Hypothalamus (tissue), 51 donors: ENCODE results near the gene COPS6.

ENCODE experiments used
- DNase-seq, 51 donors: peaks; one replicate each; lab custom pipeline; 2025; lab: John Stamatoyannopoulos, UW

COPS6 gene

DNA sequence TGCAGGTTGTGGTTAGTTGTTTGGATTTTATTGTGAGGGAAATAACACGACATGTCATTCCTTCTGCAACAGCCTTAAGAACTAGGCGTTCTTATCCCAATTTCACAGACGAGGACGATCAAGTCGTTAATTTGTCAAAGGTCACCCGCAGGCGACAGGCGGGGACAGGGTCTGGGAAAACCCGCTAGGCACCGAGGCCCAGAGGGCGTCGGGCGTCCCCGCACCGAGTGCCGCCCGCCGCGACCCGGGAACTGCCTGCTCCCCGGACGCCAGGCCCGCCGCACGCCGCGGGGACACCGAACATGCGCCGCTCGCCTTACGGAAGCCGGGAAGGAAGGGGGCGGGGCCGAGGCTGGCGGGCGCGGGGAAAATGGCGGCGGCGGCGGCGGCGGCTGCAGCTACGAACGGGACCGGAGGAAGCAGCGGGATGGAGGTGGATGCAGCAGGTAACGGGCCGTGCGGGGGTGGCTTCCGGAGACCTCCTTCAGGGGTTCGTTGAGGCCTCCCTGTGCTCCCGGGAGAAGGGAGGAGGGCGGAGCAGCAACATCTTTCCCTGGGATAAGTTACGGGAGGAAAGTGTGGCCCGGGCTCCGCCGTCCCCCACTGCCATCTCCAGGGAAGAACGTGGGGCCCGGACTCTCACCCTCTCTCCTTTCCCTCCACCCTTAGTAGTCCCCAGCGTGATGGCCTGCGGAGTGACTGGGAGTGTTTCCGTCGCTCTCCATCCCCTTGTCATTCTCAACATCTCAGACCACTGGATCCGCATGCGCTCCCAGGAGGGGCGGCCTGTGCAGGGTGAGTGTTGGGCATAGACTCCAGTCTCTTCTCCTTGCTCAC lies at the start of gene COPS6:
Gene COPS6, plus strand, starts transcription at position 349 of the 837 bp plus-strand sequence. Its CDS starts 22 bp downstream, at position 371.
- DNase-seq: peak; percentile 29 to 87 (median 65)

DNA sequence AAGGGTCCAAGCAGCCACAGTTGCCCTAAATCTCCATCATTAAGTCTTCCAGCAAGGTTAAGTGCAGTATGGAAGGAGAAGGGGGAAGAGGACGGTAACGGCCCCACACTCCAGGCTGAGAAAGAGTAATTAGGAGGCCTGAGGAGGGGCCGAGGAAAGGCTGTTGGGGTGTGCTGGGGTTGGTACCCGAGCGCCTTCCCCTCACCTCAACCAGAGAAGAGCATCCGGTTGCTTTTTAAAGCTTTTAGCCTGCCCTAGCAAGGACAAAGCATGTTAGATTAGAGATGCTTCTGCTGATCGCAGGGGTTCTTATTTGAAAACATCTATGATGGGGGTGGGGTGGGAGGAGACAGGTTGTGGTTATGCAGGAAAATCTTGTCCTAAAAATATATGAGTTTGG lies 48.2 kb upstream of the COPS6 start:
- no peak for DNase-seq

DNA sequence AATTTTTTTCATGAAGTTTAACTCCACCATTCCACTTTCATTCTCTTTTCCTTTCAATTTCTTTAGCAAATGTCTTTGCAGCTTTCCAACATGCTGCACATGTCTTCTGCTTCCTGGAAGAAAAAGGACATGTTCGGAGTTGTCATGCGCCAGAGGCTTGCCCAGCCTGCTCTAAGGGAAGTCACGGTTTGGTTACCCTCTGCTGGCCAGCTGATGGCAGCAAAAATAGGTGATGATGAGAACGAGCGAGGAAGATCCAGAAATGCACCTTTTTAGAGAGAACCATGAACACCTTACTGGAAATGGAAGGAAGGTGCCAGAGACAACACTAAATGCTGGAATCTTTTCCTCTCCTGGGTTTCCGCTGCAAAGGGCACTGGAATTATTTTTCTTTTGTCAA lies 44.1 kb upstream of the COPS6 start:
- DNase-seq: peak in 8 of 51 donors; percentile 1 to 17 (median 3)

DNA sequence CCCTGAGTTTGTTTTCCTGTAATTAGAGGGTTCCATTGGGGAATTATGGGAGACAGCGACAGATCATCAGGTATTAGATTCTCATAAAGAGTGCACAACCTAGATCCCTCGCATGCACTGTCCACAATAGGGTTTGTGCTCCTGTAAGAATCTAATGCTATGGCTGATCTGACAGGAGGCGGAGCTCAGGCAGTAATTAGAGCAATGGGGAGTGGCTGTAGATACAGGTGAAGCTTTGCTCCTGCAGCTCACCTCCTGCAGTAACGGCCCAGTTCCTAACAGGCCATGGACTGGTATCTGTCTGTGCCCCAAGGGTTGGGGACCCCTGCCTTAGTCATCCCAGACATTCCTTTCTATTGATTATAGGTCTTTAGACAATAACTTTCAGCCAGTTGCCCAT lies 40.1 kb upstream of the COPS6 start:
- no peak for DNase-seq

DNA sequence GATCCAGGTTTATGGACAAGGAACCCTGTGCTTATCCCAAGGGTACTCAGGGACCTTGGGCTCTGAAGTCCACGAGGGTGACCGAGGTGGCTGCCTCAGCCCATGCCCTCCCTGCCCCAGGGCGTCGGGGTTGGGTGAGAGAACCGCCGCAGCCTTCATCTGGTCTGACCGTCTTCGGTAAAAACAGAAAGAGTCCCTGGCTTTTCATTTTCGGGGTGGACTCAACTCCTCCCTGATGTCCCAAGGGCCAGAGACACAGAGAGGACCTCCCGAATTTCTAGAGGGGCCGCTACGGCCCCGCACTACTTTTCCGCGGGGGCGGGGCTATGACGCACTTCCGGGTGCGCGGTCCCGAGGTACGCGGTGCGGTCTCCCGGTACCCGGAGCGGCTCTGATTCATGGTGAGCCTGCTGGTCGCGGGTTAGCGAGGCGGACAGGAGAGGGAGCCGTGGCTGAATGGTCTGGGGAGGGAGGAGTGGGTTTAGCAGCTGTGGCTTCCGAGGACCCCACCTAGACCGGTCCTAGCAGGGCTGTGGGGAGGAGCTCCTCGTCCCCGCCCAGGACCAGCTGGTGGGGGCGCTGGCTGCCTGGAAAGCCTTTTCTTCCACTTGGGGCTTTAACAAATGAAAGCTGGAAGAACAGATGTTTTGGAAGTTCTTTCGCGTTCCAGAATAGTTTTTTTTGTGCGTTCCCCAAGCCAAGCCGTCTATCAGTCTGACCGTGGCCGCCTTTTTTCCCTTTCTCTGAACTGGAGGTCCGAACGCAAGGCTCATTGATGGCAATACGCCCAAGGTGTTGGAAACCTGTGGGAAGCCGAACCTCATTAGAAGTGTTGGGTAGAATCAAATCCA lies 39.1 kb upstream of the COPS6 start, which contains the start of gene ZSCAN21:
Gene ZSCAN21, plus strand, starts transcription at position 334 of the 851 bp plus-strand sequence. CDS start 7,233 bp downstream, outside the sequence.
- peak; percentile 37 to 91 (median 76) for DNase-seq

DNA sequence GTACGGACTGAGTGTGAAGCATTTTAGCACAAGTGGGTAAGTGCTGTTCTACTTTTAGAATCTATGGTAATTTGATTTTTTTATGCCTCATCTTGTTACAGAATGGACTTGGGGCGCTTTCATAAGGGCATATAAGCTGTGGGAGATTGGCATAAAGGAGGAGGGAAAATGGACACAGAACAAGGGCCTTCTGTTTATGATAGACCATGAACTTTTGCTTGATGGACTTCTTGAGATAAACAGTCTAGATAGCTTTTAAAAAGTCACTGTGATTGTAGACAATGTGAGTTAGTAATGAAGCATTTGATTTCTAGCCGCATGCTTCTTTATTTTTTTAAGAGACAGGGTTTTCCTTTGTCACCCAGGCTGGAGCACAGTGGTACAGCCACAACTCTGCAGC lies 37.2 kb upstream of the COPS6 start:
- no peak for DNase-seq

DNA sequence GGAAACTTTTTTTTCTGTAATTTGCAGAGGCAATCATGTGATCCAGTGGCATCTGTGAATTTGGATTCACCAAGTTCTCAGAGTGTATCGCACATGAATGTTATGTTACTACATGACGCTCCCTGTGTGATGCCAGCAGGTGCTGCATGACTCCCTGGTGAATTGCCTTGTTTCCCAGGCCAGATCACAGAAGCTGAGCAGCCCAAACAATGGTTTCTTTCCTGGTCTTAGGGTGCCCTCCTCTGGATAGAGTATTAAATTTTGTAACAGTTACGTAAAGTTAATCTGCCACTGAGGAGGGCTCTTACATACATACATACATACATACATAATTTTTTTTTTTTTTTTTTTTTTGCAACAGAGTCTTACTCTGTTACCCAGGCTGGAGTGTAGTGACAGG lies 35.6 kb upstream of the COPS6 start:
- DNase-seq: peak in 42 of 51 donors; percentile 1 to 88 (median 20)

DNA sequence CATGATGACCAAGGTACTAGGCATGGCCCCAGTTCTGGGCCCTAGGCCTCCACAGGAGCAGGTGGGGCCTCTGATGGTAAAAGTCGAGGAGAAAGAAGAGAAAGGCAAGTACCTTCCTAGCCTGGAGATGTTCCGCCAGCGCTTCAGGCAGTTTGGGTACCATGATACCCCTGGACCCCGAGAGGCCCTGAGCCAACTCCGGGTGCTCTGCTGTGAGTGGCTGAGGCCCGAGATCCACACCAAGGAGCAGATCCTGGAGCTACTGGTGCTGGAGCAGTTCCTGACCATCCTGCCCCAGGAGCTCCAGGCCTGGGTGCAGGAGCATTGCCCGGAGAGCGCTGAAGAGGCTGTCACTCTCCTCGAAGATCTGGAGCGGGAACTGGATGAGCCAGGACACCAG lies 31.8 kb upstream of the COPS6 start:
- no peak for DNase-seq

DNA sequence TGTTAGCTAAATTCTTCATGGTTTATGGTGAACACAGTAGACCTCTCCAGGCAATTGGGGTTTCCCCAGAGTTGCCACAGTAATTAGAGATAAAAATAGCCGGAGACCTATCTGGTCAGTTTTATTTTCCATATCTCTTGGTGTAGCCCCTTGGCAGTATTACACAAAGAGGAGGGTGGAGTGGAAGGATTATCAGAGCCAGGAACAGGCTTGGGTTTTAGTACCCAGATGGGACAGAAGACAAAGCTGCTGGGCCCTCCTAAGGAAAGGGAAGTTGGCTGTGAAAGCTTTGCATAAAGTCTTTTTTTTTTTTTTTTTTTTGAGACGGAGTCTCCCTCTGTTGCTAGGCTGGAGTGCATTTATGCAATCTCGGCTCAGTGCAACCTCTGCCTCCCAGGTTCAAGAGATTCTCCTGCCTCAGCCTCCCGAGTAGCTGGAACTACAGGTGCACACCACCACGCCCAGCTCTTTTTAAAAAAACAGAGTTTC lies 29.5 kb upstream of the COPS6 start:
- DNase-seq: no peak

DNA sequence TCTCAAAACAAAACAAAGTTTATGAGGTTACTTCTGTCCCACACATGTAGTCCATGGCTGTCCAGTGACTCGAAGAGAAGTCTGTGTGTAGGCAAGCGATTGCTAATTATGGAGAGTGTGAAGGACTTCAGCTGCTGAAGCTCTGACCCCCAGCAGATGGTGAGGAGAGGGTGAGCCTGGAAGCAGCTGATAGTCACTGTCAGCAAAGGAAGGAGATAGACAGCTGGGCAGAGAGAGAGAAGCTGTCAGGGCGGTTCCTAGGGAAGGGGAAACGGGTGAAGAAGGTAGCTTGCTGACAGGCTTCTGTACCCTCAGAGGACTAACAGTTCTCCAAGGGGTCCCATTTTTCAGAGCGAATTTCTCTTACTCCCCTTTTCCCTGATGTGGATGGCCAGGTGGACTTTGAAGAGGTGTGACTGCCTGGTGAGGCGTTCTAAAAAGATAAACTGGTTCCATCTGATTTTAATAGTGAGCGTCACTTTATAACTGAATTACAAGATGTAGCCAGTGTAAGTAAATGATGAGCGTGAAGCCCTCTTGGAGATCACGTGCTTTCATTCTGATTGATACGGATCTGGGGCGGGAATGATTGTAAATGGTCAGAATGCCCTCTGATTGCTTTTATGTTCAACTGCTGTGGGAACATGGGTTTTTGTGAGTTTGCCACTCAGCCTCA lies 27.1 kb upstream of the COPS6 start:
- no peak for DNase-seq

DNA sequence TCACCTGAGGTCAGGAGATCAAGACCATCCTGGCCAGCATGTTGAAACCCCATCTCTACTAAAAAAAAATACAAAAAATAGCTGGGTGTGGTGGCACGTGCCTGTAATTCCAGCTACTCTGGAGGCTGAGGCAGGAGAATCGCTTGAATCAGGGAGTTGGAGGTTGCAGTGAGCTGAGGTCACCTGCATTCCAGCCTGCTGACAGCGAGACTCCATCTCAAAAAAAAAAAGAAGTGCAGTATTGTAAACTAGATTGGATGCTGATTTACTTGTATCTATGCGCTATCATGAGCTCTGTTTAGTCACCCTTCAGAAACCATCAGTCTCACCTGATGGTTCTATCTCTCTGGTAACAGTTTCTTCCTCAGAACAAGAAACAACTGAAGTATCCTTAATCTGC lies 25.4 kb upstream of the COPS6 start:
- DNase-seq: no peak

DNA sequence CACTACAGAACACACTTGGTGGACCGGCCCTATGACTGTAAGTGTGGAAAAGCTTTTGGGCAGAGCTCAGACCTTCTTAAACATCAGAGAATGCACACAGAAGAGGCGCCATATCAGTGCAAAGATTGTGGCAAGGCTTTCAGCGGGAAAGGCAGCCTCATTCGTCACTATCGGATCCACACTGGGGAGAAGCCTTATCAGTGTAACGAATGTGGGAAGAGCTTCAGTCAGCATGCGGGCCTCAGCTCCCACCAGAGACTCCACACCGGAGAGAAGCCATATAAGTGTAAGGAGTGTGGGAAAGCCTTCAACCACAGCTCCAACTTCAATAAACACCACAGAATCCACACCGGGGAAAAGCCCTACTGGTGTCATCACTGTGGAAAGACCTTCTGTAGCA lies 24.6 kb upstream of the COPS6 start:
- no peak for DNase-seq

DNA sequence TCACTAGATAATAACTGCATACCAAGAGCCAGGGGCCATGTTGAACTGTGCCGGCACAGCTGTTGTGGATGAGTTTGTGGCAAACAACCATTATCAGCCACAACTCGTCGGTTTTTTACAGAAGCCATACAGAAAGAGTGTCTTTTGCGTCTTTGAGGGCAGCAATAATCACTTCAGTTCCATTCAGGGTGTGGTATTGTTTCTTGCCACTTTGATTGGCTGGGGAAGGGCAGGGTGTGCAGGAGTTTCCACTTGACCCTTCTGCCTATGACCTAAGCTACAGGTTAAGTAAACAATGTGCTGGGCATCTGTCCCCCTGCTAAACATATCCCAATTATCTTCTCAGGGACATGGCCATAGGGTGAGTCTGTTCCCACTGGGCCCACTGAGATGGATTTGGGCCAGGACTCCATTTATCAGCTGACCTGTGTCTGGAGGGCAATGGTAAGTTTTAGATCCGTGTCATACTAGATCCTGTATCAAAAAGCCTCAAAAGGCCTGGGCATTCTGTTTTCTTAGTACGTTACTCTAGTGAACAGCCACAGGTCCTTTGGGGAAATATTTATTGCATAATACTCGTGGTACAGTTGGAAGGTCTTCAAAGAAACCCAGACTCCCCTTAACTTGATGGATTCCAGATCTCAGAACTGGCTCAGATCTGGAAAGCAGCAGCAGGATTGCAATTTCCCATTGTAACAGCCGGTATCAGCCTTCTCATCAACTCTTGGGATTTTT lies 23.1 kb upstream of the COPS6 start:
- no peak for DNase-seq

DNA sequence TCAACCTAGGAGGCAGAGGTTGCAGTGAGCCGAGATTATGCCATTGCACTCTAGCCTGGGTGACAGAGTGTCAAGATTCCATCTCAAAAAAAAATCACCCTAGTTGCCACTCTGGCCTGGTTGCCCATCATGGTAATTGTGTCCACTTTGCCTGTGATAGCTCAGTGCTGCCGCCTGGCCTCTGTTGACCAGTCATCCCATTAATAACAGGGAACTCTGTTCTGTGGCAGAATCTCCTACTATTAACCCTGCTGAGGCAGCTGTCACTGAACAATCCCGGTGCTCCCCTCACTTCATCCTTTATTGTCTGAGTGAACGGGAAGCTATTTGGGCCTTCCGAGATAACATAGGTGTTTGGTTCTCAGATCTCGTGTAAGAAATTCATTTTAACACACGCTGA lies 21.8 kb upstream of the COPS6 start:
- peak in 16 of 51 donors; percentile 2 to 38 (median 15) for DNase-seq

DNA sequence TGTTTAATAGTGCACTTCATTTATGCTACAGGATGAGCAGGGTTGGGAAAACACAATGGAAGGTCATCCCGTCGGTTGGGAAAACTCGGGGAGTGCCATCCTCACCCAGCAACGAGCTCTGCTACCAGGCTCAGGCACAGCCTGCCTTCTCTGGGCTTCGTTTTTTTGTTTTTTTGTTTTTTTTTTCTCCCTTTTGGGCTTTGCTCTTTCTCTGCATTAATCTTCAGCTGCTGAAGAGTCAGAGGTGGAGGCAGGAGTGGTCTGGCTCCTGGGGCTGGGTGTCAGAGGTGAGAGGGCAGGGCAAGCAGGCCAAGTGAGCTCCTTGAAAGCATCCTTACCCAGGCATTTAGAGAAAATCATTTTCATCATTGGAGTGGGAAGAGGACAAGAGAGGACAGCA lies 18.8 kb upstream of the COPS6 start:
- DNase-seq: no peak

DNA sequence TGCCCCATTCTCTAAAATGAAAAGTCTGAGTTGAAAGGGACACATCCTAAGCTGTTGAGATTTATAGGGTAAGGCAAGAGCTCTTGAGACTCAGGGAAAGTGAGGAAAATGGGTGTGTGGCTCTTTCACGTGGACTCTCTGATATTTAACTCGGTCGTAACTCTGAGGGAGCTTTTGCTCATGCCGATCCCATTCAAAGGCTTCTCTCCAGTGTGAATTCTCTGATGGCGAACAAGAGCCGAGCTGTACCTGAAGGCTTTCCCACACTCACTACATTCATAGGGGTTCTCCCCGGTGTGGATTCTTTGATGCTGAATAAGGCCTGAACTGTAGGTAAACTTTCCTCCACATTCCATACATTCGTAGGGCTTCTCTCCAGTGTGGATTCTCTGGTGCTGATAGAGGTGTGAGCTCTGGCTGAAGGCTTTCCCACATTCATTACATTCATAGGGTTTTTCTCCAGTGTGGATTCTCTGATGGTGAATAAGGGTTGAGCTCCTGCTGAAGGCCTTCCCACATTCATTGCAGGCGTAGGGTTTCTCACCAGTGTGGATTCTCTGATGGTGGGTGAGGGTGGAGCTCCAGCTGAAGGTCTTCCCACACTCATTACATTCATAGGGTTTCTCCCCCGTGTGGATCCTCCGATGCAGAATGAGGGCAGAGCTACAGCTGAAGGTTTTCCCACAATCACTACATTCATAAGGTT lies 17.6 kb upstream of the COPS6 start:
- DNase-seq: no peak

DNA sequence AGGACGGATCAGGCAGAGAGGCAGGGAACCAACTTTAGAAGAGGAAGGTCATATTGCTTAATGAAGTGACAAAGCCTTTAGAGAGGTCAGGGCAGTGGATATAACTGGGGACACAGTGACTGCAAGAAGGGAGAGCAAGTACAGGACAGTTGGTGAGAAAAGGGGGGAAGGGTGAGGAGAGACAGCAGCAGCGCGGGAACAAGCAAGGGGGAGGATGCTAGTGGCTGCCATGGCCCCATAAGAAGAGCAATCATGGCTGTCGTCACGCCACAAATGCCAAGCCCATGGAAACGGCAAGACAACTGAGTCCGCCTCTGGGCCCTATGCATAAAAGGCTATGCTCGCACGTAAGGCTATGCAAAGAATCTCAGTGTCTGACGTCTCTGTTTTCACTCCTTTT lies 16.3 kb upstream of the COPS6 start:
- no peak for DNase-seq

DNA sequence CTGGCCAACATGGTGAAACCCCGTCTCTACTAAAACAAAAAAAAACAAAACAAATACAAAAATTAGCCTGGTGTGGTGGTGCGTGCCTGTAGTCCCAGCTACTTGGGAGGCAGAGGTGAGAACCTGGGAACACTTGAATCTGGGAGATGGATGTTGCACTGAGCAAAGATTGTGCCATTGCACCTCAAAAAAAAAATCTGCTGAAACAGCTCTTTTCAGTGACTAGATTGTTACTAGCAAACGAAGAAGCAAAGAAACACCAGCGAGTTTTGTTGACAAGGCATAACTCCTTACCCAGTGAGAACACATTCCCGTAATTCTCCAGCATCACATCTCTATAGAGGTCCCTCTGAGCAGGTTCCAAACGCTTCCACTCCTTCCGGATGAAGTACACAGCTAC lies 13.9 kb upstream of the COPS6 start:
- DNase-seq: no peak

DNA sequence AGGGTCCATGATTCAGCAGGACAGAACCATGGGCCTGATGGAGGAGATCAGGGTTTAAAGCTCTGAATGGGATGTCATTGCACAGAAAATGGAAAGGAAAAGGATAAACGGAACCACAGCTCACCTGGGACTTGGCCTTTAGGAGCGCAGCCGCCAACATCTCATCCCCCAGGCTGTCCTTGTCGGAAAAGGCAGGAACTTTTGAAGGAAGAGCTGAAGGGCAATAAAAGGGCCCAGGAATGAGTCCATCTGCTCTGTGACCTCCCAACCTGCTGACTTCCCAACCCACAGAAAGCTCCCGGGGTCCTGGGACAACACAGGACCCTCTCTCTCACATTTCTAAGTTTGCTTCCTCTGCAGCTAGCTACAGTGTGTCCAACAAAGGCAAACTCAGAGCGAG lies 13.4 kb upstream of the COPS6 start:
- DNase-seq: no peak

DNA sequence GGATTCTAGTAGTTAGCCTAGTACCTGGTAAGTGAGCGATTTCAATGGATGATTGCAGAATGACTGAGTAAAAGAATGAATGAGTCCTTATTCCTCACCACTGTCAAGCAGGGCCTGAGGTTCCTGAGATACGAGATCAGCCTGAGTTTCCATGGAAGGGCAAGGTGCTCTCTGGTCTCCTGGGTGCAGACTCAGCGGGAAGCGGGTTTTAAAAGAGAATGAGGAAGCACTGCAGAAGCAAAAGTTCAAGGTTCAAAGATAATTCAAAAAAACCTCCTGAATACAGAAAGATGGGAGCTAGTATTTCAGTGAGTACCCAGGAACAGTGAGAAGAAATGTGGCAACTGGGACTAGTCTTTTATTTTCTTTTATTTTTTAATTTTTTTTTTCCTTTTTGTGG lies 11.6 kb upstream of the COPS6 start:
- DNase-seq: no peak
